ENCODE results near the gene TBX21. TPM values are rescaled to one million over a fixed set of nuclear protein-coding genes. Genes with fewer than 3 reads are reported as not detected.

TBX21 gene
- total RNA-seq, 4 donors from 2014 or later = 0.12 to 1.9 (median 1.2) TPM; not detected in 1

DNA sequence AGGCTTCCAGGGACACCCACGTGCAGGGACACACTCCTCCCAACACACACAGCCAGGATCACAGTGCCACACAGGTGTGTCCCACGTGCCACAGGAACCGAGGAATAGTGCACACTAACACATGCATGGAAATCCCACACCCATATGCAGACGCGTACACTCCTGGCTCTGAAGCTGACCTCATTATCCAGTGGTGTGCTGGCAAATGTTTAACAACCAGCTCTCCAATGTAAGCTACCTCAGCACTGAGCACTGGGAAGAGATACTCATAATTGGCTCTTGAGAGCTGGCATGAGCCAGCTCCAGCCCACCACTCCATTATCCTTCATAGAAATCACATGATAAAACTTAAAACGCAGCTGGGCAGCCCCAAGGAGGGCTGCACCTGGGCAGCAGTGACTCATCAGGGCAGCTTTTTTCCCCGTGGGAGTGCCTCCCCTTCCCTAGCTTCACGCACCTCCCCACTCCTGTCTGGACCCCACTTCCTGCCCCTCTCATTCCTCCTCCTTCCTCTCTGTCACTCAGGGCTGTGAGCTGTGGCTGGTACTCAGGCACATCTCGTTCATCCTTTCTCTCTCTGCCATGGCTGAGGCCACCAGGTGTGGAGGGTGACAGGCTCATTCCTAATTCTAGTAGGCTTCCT lies 14.9 kb upstream of the TBX21 start:
- intact Hi-C loops (cut with DNase I; ENCODE audit: low total_unique reads) = no loop called here

DNA sequence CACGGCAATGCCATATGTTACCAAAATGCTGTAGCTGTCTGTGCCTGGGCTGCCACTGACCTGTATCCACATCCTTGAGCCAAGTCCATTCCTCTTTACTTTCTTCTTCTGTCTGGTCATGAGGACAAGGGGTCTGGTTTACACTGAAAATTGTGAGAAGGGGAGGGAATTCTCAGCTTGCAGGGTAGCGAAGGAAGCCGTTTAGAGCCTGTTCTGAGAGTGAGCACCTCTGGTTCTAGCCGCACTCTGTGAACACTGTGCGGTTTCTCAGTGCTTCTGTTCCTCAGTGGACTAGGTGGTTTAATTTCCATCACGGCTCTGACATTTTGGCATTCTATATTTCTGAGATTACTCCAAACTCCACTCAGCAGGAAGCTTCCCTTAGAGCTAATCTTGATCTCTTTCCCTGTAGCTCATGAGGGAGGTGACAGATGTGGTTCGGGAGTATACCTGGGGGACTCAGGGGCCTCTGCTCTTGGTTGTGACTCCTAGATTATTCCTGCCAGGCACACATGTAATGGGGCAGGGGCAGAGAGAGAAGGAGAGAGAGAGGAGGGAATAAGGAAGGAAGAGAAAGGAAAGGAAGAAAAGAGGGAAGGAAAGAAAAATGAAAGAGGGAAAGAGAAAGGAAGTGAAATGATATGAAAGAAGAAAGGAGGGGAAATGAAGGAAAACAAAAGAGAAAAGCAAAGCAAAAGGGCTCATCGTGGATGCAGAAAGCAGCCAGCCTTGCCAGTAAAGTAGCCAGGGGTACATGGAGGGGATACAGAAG lies 14.2 kb upstream of the TBX21 start:
- no peak for DNase-seq (ENCODE audit: low spot score in 2 of 2)
- 53 to 64% methylated on average over 8 of the region's 8 CpGs for WGBS, 2 donors
- intact Hi-C loops (cut with DNase I; ENCODE audit: low total_unique reads) = no loop called here
- TF ChIP-seq, protein P1, sequence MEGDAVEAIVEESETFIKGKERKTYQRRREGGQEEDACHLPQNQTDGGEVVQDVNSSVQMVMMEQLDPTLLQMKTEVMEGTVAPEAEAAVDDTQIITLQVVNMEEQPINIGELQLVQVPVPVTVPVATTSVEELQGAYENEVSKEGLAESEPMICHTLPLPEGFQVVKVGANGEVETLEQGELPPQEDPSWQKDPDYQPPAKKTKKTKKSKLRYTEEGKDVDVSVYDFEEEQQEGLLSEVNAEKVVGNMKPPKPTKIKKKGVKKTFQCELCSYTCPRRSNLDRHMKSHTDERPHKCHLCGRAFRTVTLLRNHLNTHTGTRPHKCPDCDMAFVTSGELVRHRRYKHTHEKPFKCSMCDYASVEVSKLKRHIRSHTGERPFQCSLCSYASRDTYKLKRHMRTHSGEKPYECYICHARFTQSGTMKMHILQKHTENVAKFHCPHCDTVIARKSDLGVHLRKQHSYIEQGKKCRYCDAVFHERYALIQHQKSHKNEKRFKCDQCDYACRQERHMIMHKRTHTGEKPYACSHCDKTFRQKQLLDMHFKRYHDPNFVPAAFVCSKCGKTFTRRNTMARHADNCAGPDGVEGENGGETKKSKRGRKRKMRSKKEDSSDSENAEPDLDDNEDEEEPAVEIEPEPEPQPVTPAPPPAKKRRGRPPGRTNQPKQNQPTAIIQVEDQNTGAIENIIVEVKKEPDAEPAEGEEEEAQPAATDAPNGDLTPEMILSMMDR (IDR thresholded peaks at IDR 0.05) = no peak
- no peak for TF ChIP-seq POLR2A (IDR thresholded peaks at IDR 0.05)
- no peak overlapping the region for H3K4me3 ChIP-seq (ENCODE audit: low read depth, poor library complexity, severe bottlenecking)

More for the DNA sequence above, 14.9 kb upstream of the TBX21 start:
- no peak overlapping the region for H3K4me3 ChIP-seq (ENCODE audit: low read depth, poor library complexity, severe bottlenecking)
- 20 to 22% methylated on average over 9 of the region's 9 CpGs for WGBS, 2 donors
- no peak for DNase-seq (ENCODE audit: low spot score in 2 of 2)
- TF ChIP-seq, protein P1 (IDR thresholded peaks at IDR 0.05) = no peak
- no peak for TF ChIP-seq POLR2A (IDR thresholded peaks at IDR 0.05)

DNA sequence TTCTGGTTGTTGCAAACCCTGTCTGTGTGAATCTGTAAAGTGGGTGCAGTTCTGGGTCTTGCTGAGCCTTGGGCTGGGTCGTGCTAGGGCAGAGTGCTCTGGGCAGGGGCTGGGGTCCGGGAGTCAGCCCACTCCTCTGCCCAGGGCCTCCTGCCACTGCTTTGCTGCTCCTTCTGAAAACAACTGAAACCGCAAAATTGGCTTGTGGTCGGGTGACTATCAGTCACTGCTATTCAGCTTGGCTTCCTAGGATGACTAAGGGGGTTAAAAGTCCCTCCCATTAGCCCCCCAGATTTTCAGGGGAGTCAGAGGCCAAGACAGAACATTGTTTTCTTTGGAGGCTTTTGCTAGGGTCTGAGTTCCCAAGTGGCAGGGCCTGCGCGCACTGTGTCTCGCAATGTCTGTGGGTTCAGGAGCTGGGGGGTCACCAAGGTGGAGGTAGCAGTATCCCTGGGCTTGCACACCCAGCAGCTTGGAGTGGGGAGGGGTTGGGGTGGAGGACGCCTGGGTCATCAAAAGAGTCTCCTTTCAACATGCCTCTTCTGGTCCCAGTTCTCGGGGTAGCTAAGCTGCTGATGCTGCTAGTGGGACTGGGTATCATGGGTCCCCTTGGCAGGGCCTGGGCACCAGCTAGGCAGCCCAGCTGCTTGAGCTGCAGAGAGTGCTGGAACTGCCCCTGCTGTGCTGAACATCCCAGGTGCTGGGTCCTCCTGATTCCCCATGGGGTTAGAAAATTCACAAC lies 13.5 kb upstream of the TBX21 start:
- TF ChIP-seq, protein P1 (IDR thresholded peaks at IDR 0.05) = no peak
- no peak for TF ChIP-seq POLR2A (IDR thresholded peaks at IDR 0.05)
- no peak for DNase-seq (ENCODE audit: low spot score in 2 of 2)
- H3K4me3 ChIP-seq (ENCODE audit: low read depth, poor library complexity, severe bottlenecking) = no peak overlapping the region
- intact Hi-C loops (cut with DNase I; ENCODE audit: low total_unique reads) = no loop called here
- 65 to 84% methylated on average over 9 of the region's 9 CpGs for WGBS, 2 donors

DNA sequence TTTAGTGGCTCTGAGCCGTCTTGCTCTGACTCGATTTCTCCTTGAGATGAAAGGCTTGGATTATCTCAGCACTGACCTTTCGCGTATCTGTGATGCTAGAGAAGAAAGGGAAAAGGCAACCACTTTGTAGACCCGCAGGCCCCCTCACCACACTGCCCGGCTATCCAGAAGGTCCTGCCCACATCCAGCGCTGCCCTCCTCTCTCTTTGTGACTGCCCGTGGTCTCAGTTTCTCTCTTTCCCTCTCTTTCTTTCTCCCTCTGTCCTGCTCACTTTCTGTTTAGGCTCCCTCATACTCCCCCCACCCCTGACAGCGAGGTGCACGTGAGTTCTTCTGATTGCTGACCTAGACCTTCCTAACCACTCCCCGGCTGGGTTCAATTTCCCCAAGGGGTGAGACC lies 12.8 kb upstream of the TBX21 start:
- H3K4me3 ChIP-seq (ENCODE audit: low read depth, poor library complexity, severe bottlenecking) = no peak overlapping the region
- DNase-seq (ENCODE audit: low spot score in 2 of 2) = no peak
- intact Hi-C loops (cut with DNase I; ENCODE audit: low total_unique reads) = no loop called here
- 63 to 64% methylated on average over 11 of the region's 11 CpGs for WGBS, 2 donors
- TF ChIP-seq, protein P1 (IDR thresholded peaks at IDR 0.05) = no peak
- no peak for TF ChIP-seq POLR2A (IDR thresholded peaks at IDR 0.05)

DNA sequence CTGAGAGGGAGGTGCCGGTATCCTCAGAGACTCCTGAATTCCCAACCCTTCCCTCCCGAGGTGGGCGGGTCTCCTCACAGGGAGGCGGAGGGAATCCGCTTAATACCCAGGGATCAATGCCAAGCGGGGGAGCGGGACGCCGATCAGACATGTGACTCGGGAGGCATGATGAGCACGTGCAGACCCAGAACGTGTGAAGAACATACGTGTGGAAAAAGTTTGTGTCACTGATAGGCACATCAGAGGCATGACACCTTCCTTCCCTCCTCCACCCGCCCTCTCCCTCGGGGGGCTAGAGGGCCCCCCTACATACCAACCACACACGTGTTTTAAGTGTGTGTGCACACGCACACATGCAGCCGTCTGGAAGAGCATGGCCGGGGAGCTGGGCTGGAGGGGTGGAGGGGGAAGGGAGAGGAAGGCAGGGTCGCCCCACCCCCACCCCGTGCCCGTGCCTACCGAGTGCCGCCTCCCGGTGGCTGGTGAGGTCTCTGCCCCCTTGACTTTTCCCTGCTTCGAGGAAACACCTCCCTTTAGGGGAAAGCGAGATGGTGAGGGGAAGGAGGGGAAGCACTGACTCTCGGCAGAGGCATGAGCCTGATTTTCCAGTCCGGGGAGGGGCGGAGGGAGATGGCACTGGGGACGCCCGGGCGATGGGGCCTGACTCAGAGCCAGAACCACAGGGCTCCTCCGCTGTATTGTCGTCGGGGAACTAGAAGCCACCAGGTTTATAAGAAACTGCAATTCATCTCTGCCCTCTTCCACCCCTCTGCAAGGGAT lies 12.1 kb upstream of the TBX21 start:
- intact Hi-C loops (cut with DNase I; ENCODE audit: low total_unique reads) = no loop called here
- H3K4me3 ChIP-seq (ENCODE audit: low read depth, poor library complexity, severe bottlenecking) = no peak overlapping the region
- DNase-seq (ENCODE audit: low spot score in 2 of 2) = no peak
- 4 to 5% methylated on average over 29 to 35 of the region's 36 CpGs for WGBS, 2 donors
- TF ChIP-seq, protein P1 (IDR thresholded peaks at IDR 0.05) = no peak
- TF ChIP-seq POLR2A (IDR thresholded peaks at IDR 0.05) = no peak
